Cardiac fibroblast (primary cell): ENCODE measurements around the gene ZBED6.
"Not testable (repeated sequence)": the region's sequence is repeated elsewhere in the genome, so short reads cannot be mapped to it uniquely, and the experiment has no call there.

Experiments
- DNase-seq, 2 donors: peaks; one replicate each; pipeline versions ENCODE4 v3.0.0 to v3.0.0-alpha.2; 2010; ENCODE audit warnings: low read depth in 2 of 2
- H3K4me3 ChIP-seq, 2 donors: replicated peaks in 1 of 2; 1 replicate in 1 of 2; 2 replicates in 1 of 2; pipeline ENCODE4 v1.5.1; 2011; ENCODE audit warnings: low read depth in 2 of 2, low read length in 2 of 2, mild to moderate bottlenecking in 2 of 2, moderate library complexity in 1 of 2
- TF ChIP-seq, protein P1 (sequence below): IDR thresholded peaks from one replicate; pipeline ENCODE4 v1.5.1; 2011; ENCODE audit warnings: low read depth, mild to moderate bottlenecking, low read length, inconsistent platforms

ZBED6 gene, protein sequence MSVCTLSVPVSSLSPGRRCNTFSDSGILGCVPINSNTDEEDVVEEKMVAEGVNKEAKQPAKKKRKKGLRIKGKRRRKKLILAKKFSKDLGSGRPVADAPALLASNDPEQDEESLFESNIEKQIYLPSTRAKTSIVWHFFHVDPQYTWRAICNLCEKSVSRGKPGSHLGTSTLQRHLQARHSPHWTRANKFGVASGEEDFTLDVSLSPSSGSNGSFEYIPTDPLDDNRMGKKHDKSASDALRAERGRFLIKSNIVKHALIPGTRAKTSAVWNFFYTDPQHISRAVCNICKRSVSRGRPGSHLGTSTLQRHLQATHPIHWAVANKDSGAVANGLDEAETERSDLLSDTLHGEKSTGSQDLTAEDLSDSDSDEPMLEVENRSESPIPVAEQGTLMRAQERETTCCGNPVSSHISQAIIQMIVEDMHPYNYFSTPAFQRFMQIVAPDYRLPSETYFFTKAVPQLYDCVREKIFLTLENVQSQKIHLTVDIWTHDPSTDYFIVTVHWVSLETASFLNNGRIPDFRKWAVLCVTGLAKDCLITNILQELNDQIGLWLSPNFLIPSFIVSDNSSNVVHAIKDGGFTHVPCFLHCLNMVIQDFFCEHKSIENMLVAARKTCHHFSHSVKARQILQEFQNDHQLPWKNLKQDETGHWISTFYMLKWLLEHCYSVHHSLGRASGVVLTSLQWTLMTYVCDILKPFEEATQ (N-terminal part only)

DNA sequence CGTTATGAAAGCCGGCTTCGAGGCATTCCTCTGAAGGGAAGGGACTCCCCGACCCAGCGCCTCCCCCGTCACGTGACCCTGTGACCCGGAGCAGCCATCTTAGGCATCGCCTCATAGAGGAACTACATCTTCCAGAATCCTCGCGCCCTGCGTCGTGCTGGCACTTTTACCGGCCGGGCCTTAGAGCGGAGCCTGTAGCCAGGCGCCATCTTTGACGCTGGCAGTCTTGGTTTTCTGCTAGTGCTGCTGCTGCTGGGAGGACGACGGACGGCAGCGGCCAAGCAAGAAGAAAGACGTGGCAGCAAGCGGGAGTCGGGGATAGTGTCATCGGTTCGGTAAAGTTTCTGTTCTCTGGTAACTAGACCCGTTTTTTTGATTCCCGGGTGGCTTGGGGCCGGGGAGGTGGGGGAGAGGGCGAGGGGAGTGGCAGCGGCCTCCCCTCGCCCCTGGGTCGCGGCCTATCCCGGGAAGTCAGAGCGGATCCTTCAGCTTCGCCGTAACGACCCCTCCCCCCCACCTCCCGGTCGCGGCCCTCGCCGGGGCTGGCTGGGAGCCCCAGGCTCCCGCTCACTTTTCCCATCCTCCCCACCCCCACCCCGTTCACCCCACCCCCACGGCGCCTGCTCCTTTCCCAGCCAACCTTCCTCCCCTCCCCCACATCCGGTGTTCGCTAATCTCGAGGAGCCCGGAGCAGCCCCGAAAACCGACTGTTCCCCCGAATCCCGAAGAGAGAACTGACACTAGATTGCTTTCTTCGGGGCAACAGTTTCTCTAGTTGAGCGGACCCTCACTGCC is at the start of gene ZBED6, which contains the start of gene ZC3H11A:
Gene ZBED6, plus strand, starts transcription at position 183 of the 795 bp plus-strand sequence. CDS start 1,900 bp downstream, outside the sequence.
Gene ZC3H11A, plus strand, starts transcription at position 183 of the 795 bp plus-strand sequence. CDS start 21,448 bp downstream, outside the sequence.
- TF ChIP-seq, protein P1, sequence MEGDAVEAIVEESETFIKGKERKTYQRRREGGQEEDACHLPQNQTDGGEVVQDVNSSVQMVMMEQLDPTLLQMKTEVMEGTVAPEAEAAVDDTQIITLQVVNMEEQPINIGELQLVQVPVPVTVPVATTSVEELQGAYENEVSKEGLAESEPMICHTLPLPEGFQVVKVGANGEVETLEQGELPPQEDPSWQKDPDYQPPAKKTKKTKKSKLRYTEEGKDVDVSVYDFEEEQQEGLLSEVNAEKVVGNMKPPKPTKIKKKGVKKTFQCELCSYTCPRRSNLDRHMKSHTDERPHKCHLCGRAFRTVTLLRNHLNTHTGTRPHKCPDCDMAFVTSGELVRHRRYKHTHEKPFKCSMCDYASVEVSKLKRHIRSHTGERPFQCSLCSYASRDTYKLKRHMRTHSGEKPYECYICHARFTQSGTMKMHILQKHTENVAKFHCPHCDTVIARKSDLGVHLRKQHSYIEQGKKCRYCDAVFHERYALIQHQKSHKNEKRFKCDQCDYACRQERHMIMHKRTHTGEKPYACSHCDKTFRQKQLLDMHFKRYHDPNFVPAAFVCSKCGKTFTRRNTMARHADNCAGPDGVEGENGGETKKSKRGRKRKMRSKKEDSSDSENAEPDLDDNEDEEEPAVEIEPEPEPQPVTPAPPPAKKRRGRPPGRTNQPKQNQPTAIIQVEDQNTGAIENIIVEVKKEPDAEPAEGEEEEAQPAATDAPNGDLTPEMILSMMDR = no peak
- H3K4me3 ChIP-seq = peak within 1 kb of the TSS; percentile 61 to 78
- DNase-seq = peak; percentile 99 to 100

DNA sequence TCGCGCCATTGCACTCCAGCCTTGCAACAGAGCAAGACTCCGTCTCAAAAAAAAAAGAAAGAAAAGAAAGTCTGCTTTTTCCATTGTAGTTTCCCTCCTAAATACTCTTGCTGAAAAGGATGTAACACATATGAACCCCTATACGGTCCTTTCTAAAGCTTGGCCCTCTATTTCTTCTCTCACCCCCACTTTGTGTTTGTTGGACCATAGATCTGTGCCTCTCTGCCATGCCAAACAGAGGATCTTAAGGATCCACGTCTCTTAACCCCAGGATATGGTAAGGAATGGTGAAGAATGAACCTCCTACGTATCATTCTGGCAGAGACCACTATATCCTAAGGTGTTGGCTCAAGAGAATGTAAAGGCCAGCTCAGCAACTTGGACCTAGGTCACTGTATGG is 49.1 kb upstream of the ZBED6 start:
- TF ChIP-seq, protein P1 = no peak
- H3K4me3 ChIP-seq = no peak overlapping the region
- no peak for DNase-seq

DNA sequence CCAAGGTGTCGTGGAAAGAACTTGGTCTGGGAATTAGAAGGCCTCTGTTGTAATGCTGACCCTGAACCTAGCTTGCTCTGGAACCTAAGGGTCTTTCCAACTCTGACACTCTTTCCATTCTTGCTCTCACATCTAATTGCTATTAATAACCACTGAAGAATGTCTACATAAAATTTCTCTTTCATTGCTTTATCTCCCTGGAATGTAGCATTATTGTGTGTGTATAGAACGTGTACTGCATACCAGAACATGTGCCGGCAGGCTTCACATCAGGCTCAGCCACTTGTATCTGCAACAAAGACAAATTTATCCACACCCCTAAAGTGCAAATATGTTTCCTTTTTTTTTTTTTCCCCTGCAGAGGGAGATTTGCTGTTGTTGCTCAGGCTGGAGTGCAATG is 44.4 kb upstream of the ZBED6 start:
- H3K4me3 ChIP-seq = no peak overlapping the region
- DNase-seq = peak; percentile 60 to 67
- TF ChIP-seq, protein P1 = no peak

DNA sequence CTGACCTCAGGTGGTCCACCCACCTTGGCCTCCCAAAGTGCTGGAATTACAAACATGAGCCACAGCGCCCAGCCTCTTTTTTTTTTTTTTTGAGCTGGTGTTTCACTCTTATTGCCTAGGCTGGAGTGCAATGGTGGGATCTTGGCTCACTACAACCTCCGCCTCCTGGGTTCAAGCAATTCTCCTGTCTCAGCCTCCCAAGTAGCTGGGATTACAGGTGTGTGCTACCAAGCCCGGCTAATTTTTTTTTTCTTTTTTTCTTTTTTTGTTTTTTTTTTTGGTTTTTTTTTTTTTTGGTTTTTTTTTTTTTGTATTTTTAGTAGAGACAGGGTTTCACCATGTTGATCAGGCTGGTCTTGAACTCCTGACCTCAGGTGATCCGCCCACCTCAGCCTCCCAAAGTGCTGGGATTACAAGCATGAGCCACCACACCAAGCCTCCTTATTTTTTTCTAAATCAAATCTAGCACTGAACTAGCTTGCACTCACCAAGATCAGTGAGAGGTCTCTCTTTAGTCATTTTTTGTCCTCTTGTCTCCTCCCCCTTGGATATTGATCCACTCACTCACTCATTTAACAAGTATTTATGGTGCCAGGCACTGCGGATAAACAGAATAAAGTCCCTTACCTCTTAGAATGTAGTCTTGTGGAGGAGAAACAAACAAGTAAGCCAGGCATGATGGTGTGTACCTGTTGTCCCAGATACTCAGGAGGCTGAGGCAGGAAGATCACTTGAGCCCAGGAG is 43.6 kb upstream of the ZBED6 start:
- not testable (repeated sequence) for H3K4me3 ChIP-seq, DNase-seq

DNA sequence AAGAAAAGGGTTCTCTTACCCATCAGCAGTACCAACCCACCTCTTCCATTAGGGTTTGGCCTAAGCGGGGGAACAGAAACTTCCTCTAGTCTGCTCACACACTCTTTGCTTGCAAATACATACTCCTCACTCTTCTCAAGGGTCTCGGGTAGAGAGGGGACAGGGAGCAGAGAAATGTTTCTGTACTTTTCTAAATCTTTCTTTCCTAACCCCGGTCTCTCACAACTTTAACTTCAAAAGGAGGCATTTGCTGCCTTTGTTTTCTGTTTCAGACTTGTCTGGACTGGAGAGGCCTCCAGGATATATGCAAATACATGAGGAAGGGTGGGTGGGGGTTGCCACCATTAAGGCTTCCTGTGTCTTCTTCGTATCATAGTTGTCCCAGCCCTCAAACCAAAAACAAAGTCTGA is 41.0 kb upstream of the ZBED6 start:
- TF ChIP-seq, protein P1 = no peak
- no peak overlapping the region for H3K4me3 ChIP-seq
- no peak for DNase-seq

DNA sequence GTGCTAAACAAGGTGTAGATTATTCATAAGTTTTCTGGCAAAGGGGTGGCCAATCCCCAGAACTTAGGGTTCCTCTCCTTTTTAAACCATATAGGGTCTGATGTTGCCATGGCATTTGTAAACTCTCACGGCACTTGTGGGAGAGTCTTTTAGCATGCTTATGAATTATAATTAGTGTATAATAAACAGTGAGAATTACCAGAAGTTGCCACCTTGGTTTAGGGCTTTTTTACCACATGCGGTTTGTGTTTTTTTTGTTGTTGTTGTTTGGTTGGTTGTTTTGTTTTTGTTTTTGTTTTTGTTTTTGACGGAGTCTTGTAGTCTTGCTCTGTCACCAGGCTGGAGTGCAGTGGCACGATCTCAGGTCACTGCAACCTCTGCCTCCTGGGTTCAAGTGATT is 39.4 kb upstream of the ZBED6 start:
- TF ChIP-seq, protein P1 = no peak
- H3K4me3 ChIP-seq = no peak overlapping the region
- DNase-seq = no peak

DNA sequence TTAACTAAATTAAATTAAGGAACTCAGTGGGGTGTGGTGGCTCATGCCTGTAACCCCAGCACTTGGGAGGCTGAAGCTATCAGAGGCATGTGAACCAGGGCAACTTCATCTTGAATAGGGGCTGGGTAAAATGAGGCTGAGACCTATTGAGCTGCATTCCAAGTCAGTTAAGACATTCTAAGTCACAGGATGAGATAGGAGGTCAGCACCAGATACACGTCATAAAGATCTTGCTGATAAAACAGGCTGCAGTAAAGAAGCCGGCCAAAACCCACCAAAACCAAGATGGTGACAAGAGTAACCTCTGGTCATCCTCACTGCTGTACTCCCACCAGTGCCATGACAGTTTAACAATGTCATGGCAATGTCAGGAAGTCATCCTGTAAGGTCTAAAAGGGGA is 36.7 kb upstream of the ZBED6 start:
- not testable (repeated sequence) for DNase-seq, H3K4me3 ChIP-seq
